ENCODE results near the gene RTN1.

RTN1 gene

DNA sequence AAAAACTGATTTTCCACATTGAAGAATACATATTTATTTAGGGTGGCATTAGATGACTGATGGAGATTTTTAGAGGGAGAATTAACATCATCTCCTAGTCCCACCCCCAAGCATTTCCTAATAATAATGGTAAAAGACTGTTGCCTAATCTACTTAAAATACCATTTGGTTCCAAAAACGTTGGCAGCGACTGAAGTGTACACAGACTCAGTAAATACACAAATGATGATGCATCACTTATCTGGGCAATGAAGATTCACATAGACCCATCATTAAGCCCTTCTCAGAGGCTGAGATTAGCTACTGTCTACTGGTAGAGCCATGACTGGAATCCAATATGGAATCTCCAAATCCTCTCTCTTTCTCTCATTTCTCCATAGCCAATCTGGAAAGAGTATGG is 18.2 kb downstream of the RTN1 start:
- in situ Hi-C loops (cut with MboI; ENCODE audit: low sequenced_read_pairs), result no loop called here

DNA sequence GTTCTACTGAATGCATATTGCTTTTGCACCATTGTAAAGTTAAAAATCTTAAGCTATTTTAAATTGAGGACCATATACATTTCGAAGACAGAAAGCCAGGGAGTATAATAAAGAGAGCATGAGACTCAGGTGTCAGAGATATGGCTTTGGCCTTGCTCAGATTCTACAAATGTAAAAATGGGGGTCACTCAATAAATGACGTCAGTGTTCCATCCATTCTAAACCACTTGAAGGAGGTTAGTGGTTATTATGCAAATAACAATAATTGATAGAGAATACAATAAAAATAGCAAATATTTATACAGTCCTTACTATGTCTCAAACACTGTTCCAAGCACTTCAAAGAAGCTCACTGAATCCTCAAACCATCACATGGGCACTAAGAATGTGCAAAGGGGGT is 20.1 kb downstream of the RTN1 start:
- in situ Hi-C loops (cut with MboI; ENCODE audit: low sequenced_read_pairs), result no loop called here

DNA sequence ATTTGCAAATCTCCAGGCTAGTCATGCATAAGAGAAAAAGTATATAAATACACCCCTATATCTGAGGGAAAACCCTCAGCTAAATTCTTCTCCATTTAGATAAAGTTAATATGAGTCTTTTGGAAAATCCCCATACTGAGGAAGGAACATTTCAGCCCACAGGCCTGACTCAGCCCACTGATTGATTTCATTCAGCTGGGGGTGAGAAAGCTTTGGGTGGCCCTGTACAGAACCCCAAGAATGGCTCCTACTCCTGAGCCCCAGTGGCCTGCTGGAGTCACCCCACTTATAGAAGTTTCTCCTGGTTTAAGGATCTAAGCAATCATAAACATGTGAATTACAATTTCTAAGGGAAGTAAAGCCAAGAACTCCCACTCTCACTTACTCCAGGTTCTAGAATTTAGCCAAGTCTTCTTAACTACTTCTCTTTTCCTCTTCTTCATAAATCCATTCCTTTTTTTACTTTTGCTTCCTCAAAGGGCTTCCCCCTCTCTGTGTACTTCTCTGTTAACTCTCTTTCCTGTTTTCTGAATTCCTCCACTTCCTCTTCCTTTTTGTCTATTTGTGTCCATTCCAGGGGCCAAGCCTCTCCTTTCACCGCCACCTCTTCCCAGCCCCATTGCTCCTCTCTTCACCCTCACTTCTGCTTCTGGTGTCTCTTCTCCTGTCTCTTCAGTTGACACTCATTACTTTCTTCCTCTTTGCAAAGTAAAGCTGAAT is 21.0 kb downstream of the RTN1 start:
- in situ Hi-C loops (cut with MboI; ENCODE audit: low sequenced_read_pairs), result no loop called here

DNA sequence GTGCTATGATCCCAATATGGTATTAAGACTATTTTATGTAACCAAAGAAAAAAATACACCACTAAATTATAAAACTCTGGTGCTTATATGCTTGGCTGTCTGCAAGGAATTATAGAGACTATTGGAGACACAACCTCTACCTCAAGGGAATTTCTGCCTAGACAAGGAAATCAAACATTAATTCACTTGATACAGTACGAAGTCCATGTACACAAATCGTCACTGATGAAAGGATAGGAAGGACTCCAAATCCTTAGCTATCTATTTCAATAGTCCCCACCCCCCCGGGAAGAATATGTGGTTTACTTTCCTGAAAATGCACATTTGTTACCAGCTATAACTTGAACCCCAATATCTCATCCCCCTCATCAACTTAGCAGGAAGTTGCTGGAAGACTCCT is 21.9 kb downstream of the RTN1 start:
- in situ Hi-C loops (cut with MboI; ENCODE audit: low sequenced_read_pairs), result no loop called here

DNA sequence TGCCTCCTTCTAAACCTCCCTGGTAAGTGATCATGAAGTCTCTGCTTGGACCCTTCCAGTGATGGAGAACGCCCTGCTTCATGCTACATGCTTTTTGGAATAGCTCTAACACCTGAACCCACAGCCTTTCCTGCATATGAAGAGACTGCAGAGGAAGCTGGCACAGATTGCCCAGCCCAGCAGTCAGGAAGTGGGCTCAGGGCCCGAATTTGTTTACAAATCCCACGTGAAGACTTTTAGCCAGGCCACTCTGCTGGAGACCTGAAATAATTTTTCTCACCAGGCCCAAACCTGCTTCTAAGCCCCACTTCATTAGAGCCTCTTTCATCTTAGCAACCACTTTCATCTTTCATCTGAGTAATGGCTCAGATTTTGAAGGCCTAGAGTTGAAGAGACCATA is 22.9 kb downstream of the RTN1 start:
- in situ Hi-C loops (cut with MboI; ENCODE audit: low sequenced_read_pairs), result no loop called here

DNA sequence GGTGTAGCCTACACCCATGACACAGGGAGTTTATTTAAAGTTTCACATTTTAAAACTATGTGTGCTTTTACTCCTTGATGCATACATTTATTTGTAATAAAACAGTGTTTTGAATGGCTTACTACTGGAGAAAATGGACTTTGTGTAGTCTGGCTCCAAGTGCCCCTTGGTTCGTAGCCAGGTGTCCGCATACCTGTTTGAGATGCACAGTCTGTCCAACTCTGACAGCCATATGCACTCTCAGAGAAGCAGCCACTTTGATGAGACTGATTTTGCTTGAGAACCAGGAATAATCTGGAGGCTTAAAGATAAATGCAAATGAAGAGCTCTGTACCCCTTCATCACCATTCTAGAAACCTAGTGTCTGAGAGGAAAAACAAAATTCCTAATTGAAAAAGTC is 24.0 kb downstream of the RTN1 start:
- in situ Hi-C loops (cut with MboI; ENCODE audit: low sequenced_read_pairs), result no loop called here

DNA sequence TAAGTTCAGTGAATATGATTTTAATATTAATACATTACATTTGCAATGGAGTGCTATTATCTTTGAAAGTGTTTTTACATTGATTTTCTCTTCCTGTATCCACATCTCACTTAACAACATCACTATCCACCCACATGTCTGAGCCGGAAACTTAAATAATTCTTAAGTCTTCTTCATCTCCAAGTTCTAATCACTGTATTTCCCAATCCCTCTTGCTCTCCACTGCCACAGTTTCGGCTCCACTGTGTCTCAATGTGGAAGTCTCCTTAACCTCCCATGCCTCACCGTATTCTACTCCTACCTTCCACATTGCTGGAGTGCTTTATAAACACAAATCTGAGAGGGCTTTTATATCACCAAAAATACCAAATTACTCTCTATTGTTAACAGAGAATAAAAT is 25.3 kb downstream of the RTN1 start:
- in situ Hi-C loops (cut with MboI; ENCODE audit: low sequenced_read_pairs), result no loop called here

DNA sequence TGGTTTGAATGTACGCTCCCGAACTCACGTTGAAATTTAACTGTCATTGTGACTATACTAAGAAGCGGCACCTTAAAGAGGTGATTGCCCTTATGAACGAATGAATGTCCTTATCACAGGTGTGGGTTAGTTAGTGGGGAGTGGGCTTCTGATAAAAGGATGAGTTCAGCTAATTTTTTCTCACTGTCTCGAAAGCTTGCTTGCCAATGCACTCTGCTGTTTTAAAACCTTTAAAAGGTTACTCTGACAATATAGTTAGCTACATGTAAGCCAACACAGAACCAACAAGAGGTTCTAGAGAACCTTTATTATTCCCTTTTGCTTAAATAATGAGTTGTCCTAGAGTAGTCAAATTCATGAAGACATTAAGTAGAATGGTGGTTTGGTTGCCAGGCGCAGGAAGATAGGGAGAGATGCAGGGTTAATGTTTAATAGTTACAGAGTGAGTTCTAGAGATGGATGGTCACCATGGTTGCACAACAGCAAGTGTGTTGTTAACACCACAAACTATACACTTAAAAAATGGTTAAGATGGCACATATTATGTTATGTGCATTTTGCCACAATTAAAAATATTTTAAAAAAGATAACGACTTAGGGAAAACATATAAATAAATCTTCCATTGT is 26.3 kb downstream of the RTN1 start:
- in situ Hi-C loops (cut with MboI; ENCODE audit: low sequenced_read_pairs), result no loop called here

DNA sequence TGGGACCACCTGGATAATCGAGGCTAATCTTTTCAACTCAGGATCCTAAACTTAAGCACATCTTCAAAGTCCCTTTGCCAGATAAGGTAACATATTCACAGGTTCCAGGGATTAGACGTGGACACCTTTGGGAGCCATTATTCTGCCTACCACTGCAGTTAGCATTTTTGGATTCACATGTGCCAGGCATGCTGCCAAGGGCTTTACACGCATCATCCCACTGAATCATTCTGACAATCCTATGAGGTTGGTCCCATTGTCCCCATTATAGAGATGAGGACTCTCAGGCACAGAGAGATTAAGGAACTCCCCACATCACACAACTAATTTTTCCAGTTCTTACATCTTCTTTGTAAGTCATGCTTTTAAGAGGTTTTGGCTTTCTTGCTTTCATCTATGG is 34.5 kb downstream of the RTN1 start:
- in situ Hi-C loops (cut with MboI; ENCODE audit: low sequenced_read_pairs), result no loop called here

DNA sequence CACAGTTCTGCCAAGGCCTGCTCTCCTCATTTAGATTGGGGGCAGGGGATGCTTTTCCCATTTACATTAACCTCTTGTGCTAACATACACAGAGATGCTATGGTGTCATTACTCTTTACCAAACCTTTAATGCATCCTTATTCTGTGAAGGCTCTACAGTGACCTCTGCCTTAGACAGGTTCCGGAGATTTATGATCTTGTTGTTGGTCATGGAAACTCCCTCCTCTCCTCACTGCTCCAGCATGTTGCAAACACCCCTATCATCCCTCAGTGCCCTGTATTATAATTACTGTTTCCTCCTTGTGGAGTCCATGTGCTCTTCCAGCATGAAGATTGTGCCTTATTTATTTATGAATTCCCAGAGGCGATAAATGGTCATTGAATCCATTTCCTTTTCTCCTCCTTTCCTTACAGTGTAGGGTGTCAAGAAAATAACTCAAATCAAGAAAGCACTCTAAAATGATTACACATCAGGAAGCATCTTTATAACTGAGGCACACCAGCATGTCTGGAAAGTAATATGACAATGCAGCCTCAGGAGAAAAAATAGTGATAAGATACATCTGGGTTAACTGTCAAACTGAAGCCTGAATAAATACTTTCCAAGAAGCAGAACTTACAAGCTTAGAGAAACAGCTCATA is 37.8 kb downstream of the RTN1 start:
- in situ Hi-C loops (cut with MboI; ENCODE audit: low sequenced_read_pairs), result no loop called here

DNA sequence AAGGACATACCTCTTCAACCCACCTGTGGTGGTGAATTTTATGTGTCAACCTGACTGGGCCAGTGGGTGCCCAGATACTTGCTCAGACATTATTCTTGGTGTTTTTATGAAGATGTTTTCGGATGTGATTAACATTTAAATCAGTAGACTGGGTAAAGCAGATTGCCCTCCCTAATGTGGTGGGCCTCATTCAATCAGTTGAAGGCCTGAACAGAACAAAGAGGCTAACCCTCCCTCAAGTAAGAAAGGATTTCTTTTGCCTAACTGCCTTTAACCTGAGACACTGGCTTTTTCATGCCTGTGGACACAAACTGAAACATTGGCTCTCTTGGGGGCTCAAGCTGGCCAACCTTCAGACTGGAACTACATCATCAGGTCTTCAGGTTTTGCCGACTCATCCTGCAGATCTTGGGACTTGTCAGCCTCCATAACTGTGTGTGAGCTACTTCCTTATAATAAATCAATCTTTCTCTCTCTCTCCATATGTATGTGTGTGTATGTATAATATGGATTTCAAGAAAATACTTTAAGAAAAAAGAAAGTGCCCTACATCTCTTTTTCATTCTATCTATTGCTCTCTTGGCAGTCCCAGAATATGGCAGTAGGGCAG is 39.4 kb downstream of the RTN1 start:
- in situ Hi-C loops (cut with MboI; ENCODE audit: low sequenced_read_pairs), result no loop called here

DNA sequence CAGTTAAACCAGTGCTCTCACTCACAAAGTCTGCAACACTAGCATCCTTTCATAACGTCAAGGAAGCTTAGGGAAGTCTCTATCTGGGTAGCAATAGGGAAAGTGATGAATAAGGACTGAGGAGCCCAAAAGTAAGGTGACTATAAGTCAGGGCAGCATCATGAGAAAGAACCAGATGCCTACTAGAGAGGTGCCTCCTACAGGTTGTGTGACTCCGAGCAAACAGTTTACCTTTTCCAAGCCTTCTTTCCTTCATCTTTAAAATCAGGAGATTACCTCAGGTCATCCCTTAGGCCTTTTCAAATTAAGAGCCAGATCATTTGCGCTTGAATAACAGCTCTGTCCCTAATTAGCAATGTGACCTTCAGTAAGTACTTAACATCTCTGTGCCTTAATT is 40.2 kb downstream of the RTN1 start:
- in situ Hi-C loops (cut with MboI; ENCODE audit: low sequenced_read_pairs), result no loop called here

DNA sequence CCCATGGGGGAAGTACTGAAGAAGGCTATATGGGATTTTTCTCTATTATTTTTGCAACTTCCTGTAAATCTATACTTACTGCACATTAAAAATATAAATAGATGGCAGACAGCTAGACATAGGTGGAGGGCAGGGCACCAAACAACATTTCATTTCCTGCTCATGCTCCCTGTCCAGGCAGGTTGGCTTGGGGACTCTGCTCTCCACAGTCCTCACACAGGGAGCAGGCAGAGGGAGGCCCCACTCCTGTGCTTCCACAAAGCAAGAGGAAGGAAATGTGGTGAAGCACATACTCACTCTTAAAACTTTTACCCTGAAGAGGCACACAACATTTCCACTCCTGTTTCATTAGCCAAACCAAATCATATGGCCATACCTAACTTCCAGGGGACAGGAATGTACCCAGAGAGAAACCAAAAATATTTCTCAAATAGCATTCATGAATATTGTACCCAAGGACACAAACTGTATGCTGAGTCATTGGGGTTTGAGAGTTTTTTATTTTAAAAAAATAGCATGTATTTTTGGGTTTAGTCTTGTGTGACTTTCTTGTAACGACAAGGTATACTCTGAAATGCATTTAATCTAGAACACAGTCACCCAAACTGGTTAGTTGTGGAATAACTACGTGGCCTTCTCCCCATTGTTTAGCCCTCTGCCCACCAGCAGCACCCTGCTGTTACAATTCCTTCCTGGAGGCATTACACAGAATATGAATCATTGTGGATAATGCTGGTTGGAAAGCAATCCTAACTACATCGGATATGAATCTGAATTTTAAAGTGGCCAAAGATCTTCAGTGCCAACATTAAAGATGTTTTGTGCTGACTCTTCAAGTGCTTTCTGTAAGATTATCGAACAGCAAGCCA is 40.9 kb downstream of the RTN1 start:
- in situ Hi-C loops (cut with MboI; ENCODE audit: low sequenced_read_pairs), result no loop called here

DNA sequence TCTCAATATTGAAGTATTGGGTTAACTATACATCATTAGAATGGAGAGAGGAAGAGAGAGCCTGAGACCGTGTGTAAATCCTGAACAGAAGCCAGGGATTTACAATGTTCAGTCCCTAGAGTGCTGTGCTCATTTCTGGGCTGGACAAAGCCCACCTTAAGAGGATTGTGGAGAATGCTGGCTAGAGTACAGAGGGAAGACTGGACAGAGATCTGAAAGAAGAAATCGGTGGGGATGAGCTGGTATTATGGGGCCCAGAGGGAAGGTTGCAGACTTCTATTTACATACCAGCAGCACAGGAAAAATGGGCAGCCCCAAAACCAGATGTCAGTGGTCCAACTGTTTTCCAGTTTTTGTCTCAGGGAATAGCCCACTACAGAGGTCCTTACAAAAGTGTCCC is 42.3 kb downstream of the RTN1 start:
- in situ Hi-C loops (cut with MboI; ENCODE audit: low sequenced_read_pairs), result no loop called here

DNA sequence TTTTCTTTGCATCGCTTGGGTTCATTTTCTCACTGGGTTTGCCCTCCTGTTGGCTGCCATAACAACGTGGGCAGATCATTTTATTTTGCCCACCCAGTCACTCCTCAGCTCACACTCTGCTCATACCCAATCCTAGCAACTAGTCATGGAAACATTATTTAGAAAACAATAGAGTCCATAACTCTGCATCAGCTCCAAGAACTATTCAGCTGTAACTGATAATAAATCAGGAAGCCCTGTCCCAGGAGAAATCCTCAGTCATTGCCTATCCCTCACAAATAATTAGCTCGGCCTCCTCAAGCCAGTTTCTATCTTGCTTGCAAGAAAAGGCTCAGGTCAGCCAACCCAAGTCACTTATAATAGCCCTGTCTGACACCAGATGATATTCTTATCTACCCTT is 43.2 kb downstream of the RTN1 start:
- in situ Hi-C loops (cut with MboI; ENCODE audit: low sequenced_read_pairs), result no loop called here

DNA sequence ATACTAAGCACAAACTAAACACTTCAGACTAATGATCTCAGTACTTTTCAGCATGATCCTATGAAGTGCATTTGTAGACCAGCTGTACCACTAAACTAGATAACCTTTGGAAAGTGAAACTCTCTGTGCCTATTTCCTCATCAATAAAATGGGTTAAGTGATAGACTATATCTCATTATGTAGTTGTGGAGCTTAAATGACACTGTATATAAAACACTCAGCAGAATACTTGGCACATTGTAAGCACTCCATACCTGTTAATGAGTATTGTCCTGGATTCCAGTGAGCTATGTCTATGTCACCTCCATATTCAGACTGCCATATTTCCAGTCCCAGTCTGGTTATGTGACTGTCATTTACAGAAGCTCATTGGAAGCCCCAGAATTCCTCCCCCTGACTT is 44.4 kb downstream of the RTN1 start:
- in situ Hi-C loops (cut with MboI; ENCODE audit: low sequenced_read_pairs), result no loop called here

DNA sequence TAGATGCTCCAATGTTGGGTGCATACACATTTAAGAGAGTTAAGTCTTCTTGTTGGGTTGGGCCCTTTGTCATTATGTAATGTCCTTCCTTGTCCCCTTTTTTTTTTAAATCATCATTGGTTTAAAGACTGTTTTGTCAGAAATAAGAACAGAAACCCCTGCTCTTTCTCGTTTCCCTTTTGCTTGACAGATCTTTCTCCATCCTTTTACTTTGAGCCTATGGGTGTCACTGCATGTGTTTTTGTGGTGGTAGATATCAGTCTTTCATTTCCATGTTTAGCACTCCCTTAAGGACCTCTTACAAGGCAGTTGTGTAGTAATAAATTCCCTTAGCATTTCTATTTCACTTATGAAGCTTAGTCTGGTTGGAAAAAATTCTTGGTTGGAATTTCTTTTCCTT is 47.4 kb downstream of the RTN1 start:
- in situ Hi-C loops (cut with MboI; ENCODE audit: low sequenced_read_pairs), result no loop called here

DNA sequence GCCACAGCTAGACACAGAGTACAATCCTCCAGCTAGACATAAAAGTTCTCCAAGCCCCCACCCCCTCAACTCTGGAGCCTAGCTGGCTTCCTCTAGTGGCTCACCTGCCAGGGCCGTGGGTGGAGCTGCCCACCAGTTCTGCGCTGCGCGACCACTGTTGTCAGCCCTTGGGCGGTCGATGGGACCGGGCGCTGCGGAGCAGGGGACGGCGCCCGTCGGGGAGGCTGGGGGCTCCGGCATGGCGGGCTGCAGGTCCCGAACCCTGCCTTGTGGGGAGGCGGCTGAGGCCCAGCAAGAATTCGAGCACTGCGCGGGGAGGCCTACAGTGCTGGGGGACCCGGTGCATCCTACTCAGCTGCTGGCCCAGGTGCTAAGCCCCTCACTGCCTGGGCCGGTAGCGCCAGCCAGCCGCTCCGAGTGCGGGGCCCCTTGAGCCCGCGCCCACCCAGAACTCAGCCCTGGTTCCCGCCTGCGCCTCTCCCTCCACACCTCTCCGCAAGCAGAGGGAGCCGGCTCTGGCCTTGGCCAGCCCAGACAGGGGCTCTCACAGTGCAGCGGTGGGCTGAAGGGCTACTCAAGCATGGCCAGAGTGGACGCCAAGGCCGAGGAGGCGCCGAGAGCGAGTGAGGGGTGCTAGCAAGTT is 51.0 kb downstream of the RTN1 start:
- in situ Hi-C loops (cut with MboI; ENCODE audit: low sequenced_read_pairs), result no loop called here

DNA sequence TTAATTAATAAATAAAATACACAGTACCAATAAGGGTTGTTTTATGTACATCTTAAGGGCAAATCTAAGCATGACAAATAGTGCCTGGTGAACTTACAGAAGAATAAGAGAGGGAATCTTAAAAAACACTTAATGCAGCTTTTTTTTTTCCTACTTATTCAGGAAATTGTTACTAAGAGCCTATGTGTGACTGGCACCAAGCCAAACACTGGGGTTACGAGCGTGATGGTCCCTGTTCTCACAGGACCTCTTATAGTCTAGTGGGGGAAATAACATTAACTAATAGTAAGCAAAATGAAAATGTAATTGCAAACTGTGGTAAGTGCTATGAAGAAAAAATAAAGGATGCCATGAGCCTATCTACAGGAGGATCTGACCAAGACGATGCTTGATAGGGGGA is 53.6 kb downstream of the RTN1 start:
- in situ Hi-C loops (cut with MboI; ENCODE audit: low sequenced_read_pairs), result no loop called here

DNA sequence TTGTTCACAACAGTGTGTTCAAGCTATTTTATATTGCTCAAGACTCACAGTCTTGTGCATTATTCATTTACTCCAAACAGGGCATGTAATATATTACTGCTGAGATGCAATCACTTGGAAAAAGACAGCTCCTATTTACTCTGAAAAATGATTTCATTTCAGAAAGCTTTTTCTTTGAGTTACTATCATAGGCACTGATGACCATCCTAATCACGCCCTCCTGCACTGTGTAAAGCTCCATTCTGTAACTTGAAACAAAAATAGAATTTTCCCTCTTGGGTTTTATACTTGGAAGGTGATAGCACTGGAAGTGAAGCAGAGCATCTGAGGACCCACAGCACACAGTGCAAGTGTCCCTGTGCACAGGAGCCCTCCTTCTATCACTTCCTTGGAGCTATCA is 55.6 kb downstream of the RTN1 start:
- in situ Hi-C loops (cut with MboI; ENCODE audit: low sequenced_read_pairs), result no loop called here

DNA sequence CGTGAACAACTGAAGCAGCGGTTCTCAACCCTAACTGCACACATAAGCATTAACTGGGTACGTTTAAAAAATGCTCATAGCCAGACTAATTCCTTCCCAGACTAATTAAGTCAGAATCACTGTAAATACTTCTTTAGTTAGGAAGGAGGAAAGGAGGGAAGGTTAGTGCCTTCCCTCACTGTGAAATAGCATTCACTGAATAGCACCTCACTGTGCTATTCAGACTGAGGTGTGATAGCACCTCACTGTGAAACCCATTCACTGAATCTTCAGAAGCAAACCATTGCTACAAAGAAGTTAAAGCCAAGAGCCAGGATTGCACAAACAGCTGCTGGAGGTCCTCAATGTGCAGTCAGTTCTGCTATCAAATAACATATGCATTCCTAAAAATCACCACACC is 58.8 kb downstream of the RTN1 start:
- in situ Hi-C loops (cut with MboI; ENCODE audit: low sequenced_read_pairs), result no loop called here
